GM12892 (cell line): ENCODE results near the gene ZHX3.

Source experiments
- POLR2A ChIP-seq: IDR thresholded peaks from 2 replicates; pipeline ENCODE4 v1.6.1; 2011; ENCODE audit warnings: low read depth, low read length, control low read depth
- POLR2AphosphoS5 ChIP-seq: IDR thresholded peaks from 2 replicates; pipeline ENCODE4 v1.6.1; 2011; ENCODE audit warnings: low read depth, low read length, control low read depth
- TAF1 ChIP-seq: IDR thresholded peaks from 2 replicates; pipeline ENCODE4 v1.6.1; 2011; ENCODE audit warnings: low read depth, mild to moderate bottlenecking, control low read depth, low read length, borderline replicate concordance

DNA sequence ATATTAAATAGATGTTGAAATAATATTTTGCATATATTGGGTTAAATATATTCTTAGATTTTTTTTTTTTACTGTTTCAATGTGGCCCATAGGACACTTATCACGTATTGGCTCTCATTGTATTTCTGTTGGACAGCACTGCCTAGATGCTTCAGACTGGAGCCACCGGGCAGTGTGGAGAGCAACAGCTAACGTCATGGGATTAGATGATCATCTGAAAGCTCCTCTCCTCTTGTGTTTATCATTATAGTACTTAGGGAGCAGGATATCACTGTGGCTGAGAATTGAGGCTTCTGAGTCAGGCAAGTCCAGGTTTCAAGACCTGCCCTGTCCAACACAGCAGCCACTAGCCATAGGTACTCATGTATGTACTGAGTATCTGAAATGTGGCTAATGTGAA lies 87.4 kb downstream of the ZHX3 start:
- no peak for TF ChIP-seq POLR2A
- no peak for TF ChIP-seq TAF1
- TF ChIP-seq POLR2AphosphoS5 = no peak
